Fibroblast of lung (primary cell): Measurements from ENCODE around the gene LCN1. TPM values are rescaled to one million over a fixed set of nuclear protein-coding genes. Genes with fewer than 3 reads are reported as not detected.
"Not testable (repeated sequence)": the region's sequence is repeated elsewhere in the genome, so short reads cannot be mapped to it uniquely, and the experiment has no call there.

Experiments used
- DNase-seq, 2 donors: peaks; one replicate each; pipeline versions ENCODE4 v3.0.0 to v3.0.0-alpha.2; 2010; ENCODE audit warnings: low read depth in 2 of 2
- H2AFZ ChIP-seq: 2 replicates; pipeline ENCODE4 v1.5.1; 2012; ENCODE audit warnings: low read length, control low read depth, inconsistent platforms
- H3K27ac ChIP-seq: 2 replicates; pipeline ENCODE4 v1.5.1; 2011; ENCODE audit warnings: low read length, control low read depth; ENCODE audit not compliant: insufficient read depth
- H3K27me3 ChIP-seq: 2 replicates; pipeline ENCODE4 v1.5.1; 2011; ENCODE audit warnings: mild to moderate bottlenecking, low read length; ENCODE audit not compliant: control insufficient read depth, insufficient read depth
- H3K36me3 ChIP-seq: 2 replicates; pipeline ENCODE4 v1.5.1; 2011; ENCODE audit warnings: low read length; ENCODE audit not compliant: control insufficient read depth, insufficient read depth
- H3K4me1 ChIP-seq: 2 replicates; pipeline ENCODE4 v1.5.1; 2011; ENCODE audit warnings: low read length; ENCODE audit not compliant: control insufficient read depth, insufficient read depth; ENCODE audit errors: extremely low read depth
- H3K4me2 ChIP-seq: 2 replicates; pipeline ENCODE4 v1.5.1; 2011; ENCODE audit warnings: low read length, control low read depth; ENCODE audit not compliant: insufficient read depth; ENCODE audit errors: extremely low read depth
- H3K4me3 ChIP-seq, 4 experiments: fragments of 200-600 bp in 1 of 4; sonication (generic) in 1 of 4; replicated peaks in 1 of 4; 2 replicates each; pipeline ENCODE4 v1.5.1; 2011 to 2016; ENCODE audit warnings: low read length in 4 of 4, low read depth in 3 of 4, mild to moderate bottlenecking in 3 of 4, control low read depth in 2 of 4, inconsistent platforms in 1 of 4, mixed read lengths in 1 of 4; ENCODE audit not compliant: insufficient read depth in 1 of 4; ENCODE audit errors: control extremely low read depth in 1 of 4
- H3K79me2 ChIP-seq: 2 replicates; pipeline ENCODE4 v1.5.1; 2012; ENCODE audit warnings: mild to moderate bottlenecking, low read length, inconsistent platforms; ENCODE audit not compliant: control insufficient read depth, insufficient read depth
- H3K9ac ChIP-seq: 2 replicates; pipeline ENCODE4 v1.5.1; 2011; ENCODE audit warnings: mild to moderate bottlenecking, low read length, control low read depth; ENCODE audit not compliant: insufficient read depth
- H3K9me3 ChIP-seq: 2 replicates; pipeline ENCODE4 v1.5.1; 2012; ENCODE audit warnings: low read depth, low read length; ENCODE audit not compliant: control insufficient read depth, insufficient read depth
- H4K20me1 ChIP-seq: 2 replicates; pipeline ENCODE4 v1.5.1; 2011; ENCODE audit warnings: low read length; ENCODE audit not compliant: control insufficient read depth, insufficient read depth; ENCODE audit errors: extremely low read depth
- EZH2 ChIP-seq: IDR thresholded peaks from 2 replicates; pipeline ENCODE4 v1.5.1; 2012; ENCODE audit warnings: low read length, control low read depth, mild to moderate bottlenecking; ENCODE audit errors: missing control alignments
- polyA plus RNA-seq, 2 donors: library from polyadenylated mRNA; depleted of rRNA in 1 of 2; stranded (reverse) in 1 of 2; unstranded in 1 of 2; fragments of >200 nt; gene quantifications; 2 replicates each; pipeline ENCODE4 v1.2.1, GENCODE V29; 2011 to 2012; ENCODE audit warnings: missing spikeins in 1 of 2
- total RNA-seq: library from RNA; depleted of rRNA; stranded (reverse); fragments of >200 nt; gene quantifications from 2 replicates; pipeline ENCODE4 v1.2.1, GENCODE V29; 2014
- TF ChIP-seq, protein P1 (sequence below), 2 donors: IDR thresholded peaks in 1 of 2; conservative IDR thresholded peaks in 1 of 2; 1 replicate in 1 of 2; 2 replicates in 1 of 2; pipeline ENCODE4 v1.5.1; 2011 to 2012; ENCODE audit warnings: low read length in 2 of 2, control low read depth in 1 of 2, inconsistent platforms in 1 of 2, low read depth in 1 of 2, mild to moderate bottlenecking in 1 of 2

LCN1 gene
- total and polyA plus RNA-seq, 2 donors (not counting 1 experiment from before 2014, with no cell fraction given): not detected

DNA sequence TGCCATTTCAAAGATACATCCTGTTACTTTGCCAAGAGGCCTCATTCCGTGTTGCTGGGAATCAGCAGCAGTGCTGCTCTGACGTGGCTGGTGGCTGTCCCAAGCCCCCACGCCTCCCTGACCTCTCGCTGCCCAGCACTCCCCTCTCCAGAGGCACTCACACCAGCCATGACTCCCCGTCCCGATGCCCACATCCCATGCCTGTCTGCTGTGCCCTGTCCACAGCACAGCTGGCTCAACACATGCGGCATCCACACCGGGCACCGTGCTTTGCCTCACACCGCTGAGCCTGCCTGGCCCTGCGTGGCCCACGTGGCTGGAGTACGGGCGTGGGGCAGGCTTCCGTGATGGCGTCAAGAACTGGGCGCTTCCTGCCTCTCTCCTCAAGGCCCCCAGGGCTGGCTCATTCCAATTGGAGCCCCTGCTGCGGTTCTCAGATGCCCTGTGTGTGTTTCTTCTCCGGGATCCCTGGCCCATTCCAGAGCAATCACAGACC is 7.8 kb upstream of the LCN1 start:
- Histone ChIP-seq H3K9me3 (no peaks in the 10 kb centered on the region), H3K79me2 (no peaks in the 10 kb centered on the region), H3K9ac (no peak overlapping the region), H3K4me2 (no peak overlapping the region), H3K4me1 (peaks cover 2% of the 10 kb centered on the region), H2AFZ (no peak overlapping the region), H3K36me3 (no peaks in the 10 kb centered on the region), H3K4me3 (no peak overlapping the region), H3K27ac (no peak overlapping the region), H4K20me1 (no peaks in the 10 kb centered on the region), H3K27me3 (peaks cover 2% of the 10 kb centered on the region)
- TF ChIP-seq EZH2: no peak
- TF ChIP-seq, protein P1, sequence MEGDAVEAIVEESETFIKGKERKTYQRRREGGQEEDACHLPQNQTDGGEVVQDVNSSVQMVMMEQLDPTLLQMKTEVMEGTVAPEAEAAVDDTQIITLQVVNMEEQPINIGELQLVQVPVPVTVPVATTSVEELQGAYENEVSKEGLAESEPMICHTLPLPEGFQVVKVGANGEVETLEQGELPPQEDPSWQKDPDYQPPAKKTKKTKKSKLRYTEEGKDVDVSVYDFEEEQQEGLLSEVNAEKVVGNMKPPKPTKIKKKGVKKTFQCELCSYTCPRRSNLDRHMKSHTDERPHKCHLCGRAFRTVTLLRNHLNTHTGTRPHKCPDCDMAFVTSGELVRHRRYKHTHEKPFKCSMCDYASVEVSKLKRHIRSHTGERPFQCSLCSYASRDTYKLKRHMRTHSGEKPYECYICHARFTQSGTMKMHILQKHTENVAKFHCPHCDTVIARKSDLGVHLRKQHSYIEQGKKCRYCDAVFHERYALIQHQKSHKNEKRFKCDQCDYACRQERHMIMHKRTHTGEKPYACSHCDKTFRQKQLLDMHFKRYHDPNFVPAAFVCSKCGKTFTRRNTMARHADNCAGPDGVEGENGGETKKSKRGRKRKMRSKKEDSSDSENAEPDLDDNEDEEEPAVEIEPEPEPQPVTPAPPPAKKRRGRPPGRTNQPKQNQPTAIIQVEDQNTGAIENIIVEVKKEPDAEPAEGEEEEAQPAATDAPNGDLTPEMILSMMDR (conservative IDR thresholded peaks at IDR 0.05 in 1 of 2, IDR thresholded peaks at IDR 0.05 in 1 of 2; ENCODE audit: low read depth in 1 of 2, low read length in 2 of 2): no peak
- no peak for DNase-seq

DNA sequence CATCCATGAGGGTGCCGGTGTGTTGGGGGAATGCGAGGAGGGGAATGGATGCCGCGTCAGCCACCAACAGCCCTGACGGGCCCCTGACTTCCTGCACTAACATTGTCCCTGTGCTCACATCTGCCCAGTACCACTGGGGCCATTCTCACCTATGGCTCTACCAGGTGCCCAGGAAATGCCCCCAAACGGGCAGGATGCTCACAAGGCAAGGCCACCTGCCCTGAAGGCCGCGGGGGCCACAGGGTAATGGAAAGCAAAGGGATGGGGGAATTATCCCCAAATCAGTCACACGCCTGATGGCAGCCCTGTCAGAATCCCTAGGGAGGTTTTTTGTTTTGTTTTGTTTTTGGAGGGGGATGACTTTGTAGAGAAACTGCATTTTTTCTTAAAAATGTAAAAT is 7.3 kb upstream of the LCN1 start:
- not testable (repeated sequence) for H3K9me3 ChIP-seq, H4K20me1 ChIP-seq, H3K4me2 ChIP-seq, H3K36me3 ChIP-seq, H3K27ac ChIP-seq, H3K4me1 ChIP-seq, H3K9ac ChIP-seq, H3K79me2 ChIP-seq, DNase-seq, H3K4me3 ChIP-seq, H2AFZ ChIP-seq, H3K27me3 ChIP-seq

- H3K27ac ChIP-seq: no peak overlapping the region
- H3K4me3 ChIP-seq: no peak overlapping the region
- no peaks in the 10 kb centered on the region for H3K36me3 ChIP-seq
- H3K9ac ChIP-seq: no peak overlapping the region
- no peaks in the 10 kb centered on the region for H4K20me1 ChIP-seq
- TF ChIP-seq EZH2: no peak
- TF ChIP-seq, protein P1 (conservative IDR thresholded peaks at IDR 0.05 in 1 of 2, IDR thresholded peaks at IDR 0.05 in 1 of 2; ENCODE audit: low read depth in 1 of 2, low read length in 2 of 2): no peak
- peaks cover 2% of the 10 kb centered on the region for H3K4me1 ChIP-seq
- no peaks in the 10 kb centered on the region for H3K79me2 ChIP-seq
- H3K9me3 ChIP-seq: no peaks in the 10 kb centered on the region
- no peak overlapping the region for H3K4me2 ChIP-seq
- peaks cover 4% of the 10 kb centered on the region for H3K27me3 ChIP-seq
- no peak for DNase-seq
- no peak overlapping the region for H2AFZ ChIP-seq
These were observed 6.7 kb upstream of the LCN1 start for GRCh38 chr9:135514342-135515082.
